Measurements from ENCODE around the gene ATP1B2. TPM values are rescaled to one million over a fixed set of nuclear protein-coding genes. Genes with fewer than 3 reads are reported as not detected.

ATP1B2 gene
- total RNA-seq, 1 experiment from 2014 or later = 29.1 TPM

DNA sequence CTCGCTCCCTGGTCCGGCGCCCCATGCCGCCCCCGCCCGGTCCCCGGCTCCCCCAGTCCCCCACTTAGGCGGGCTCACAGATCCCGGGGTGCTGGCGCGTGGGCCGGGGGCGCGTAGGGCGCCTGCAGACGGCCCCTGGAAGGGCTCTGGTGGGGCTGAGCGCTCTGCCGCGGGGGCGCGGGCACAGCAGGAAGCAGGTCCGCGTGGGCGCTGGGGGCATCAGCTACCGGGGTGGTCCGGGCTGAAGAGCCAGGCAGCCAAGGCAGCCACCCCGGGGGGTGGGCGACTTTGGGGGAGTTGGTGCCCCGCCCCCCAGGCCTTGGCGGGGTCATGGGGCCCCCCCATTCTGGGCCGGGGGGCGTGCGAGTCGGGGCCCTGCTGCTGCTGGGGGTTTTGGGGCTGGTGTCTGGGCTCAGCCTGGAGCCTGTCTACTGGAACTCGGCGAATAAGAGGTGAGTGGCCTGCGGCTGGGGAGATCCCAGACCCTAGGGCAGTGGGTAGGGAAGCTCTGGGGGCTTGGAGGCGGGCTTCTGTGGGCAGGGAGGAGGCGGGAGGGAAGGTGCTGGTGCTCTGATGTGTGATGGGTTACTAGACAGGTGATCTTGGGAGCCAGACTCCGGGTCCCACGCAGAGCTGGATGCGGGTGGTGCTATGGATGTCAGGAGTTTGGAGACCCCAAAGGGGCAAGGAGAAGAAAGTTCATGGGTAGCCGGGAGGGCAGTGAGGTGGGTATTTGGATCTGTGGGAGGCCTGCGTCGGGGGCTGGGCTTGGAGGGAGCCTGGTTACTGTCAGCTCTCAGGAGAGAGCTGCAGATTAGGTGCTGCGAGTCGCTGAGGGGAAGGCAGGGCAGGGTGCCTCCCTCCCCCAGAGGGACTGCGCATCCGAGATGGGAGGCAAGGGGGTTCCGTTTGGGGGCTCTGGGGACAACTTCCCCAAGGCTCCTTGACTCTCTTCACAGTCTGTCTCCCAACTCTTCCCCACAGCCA, 54.8 kb downstream of the ATP1B2 start:
- CTCF ChIA-PET = interaction anchor here (0.7 to 6.1 kb wide), 15 partner anchors 8 to 368 kb away, joined by 3 to 72 read pairs (median 5); partner anchors contain the start of genes DNAH2, SAT2, SHBG and SOX15
- no peak overlapping the region for H3K27ac Mint-ChIP-seq
- POLR2A ChIA-PET = interaction anchor here (0.9 to 4.0 kb wide), 4 partner anchors 11 to 78 kb away, joined by 3 to 55 read pairs (median 14); partner anchors contain the start of genes DNAH2, SAT2, TP53 and WRAP53
- H3K4me3 Mint-ChIP-seq = peak overlapping the region; percentile 86
- peaks cover 2% of the 10 kb centered on the region; the same call in 1 of the 2 replicates for H3K36me3 Mint-ChIP-seq
- peaks cover 35% of the 10 kb centered on the region for H3K4me1 Mint-ChIP-seq
- ATAC-seq (peak; percentile 33), DNase-seq (ENCODE audit: low spot score) (peak; percentile 47)
- peaks cover 13% of the 10 kb centered on the region for H3K27me3 Mint-ChIP-seq (ENCODE audit: low read depth)
- no peaks in the 10 kb centered on the region for H3K9me3 Mint-ChIP-seq
- TF ChIP-seq, protein P1, sequence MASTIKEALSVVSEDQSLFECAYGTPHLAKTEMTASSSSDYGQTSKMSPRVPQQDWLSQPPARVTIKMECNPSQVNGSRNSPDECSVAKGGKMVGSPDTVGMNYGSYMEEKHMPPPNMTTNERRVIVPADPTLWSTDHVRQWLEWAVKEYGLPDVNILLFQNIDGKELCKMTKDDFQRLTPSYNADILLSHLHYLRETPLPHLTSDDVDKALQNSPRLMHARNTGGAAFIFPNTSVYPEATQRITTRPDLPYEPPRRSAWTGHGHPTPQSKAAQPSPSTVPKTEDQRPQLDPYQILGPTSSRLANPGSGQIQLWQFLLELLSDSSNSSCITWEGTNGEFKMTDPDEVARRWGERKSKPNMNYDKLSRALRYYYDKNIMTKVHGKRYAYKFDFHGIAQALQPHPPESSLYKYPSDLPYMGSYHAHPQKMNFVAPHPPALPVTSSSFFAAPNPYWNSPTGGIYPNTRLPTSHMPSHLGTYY (CRISPR knock-in tag; IDR thresholded peaks at IDR 0.05) = no peak
- TF ChIP-seq, protein P2, sequence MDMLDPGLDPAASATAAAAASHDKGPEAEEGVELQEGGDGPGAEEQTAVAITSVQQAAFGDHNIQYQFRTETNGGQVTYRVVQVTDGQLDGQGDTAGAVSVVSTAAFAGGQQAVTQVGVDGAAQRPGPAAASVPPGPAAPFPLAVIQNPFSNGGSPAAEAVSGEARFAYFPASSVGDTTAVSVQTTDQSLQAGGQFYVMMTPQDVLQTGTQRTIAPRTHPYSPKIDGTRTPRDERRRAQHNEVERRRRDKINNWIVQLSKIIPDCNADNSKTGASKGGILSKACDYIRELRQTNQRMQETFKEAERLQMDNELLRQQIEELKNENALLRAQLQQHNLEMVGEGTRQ (CRISPR knock-in tag; IDR thresholded peaks at IDR 0.05) = no peak
- TF ChIP-seq, protein P3, sequence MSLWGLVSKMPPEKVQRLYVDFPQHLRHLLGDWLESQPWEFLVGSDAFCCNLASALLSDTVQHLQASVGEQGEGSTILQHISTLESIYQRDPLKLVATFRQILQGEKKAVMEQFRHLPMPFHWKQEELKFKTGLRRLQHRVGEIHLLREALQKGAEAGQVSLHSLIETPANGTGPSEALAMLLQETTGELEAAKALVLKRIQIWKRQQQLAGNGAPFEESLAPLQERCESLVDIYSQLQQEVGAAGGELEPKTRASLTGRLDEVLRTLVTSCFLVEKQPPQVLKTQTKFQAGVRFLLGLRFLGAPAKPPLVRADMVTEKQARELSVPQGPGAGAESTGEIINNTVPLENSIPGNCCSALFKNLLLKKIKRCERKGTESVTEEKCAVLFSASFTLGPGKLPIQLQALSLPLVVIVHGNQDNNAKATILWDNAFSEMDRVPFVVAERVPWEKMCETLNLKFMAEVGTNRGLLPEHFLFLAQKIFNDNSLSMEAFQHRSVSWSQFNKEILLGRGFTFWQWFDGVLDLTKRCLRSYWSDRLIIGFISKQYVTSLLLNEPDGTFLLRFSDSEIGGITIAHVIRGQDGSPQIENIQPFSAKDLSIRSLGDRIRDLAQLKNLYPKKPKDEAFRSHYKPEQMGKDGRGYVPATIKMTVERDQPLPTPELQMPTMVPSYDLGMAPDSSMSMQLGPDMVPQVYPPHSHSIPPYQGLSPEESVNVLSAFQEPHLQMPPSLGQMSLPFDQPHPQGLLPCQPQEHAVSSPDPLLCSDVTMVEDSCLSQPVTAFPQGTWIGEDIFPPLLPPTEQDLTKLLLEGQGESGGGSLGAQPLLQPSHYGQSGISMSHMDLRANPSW (CRISPR knock-in tag; conservative IDR thresholded peaks at IDR 0.05; ENCODE audit: low read depth) = no peak
- TF ChIP-seq, protein P4, sequence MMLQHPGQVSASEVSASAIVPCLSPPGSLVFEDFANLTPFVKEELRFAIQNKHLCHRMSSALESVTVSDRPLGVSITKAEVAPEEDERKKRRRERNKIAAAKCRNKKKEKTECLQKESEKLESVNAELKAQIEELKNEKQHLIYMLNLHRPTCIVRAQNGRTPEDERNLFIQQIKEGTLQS (CRISPR knock-in tag; conservative IDR thresholded peaks at IDR 0.05) = no peak
- TF ChIP-seq, protein P5, sequence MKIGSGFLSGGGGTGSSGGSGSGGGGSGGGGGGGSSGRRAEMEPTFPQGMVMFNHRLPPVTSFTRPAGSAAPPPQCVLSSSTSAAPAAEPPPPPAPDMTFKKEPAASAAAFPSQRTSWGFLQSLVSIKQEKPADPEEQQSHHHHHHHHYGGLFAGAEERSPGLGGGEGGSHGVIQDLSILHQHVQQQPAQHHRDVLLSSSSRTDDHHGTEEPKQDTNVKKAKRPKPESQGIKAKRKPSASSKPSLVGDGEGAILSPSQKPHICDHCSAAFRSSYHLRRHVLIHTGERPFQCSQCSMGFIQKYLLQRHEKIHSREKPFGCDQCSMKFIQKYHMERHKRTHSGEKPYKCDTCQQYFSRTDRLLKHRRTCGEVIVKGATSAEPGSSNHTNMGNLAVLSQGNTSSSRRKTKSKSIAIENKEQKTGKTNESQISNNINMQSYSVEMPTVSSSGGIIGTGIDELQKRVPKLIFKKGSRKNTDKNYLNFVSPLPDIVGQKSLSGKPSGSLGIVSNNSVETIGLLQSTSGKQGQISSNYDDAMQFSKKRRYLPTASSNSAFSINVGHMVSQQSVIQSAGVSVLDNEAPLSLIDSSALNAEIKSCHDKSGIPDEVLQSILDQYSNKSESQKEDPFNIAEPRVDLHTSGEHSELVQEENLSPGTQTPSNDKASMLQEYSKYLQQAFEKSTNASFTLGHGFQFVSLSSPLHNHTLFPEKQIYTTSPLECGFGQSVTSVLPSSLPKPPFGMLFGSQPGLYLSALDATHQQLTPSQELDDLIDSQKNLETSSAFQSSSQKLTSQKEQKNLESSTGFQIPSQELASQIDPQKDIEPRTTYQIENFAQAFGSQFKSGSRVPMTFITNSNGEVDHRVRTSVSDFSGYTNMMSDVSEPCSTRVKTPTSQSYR (CRISPR knock-in tag; IDR thresholded peaks at IDR 0.05) = no peak
- no peak for TF ChIP-seq HMGA2 (CRISPR knock-in tag; IDR thresholded peaks at IDR 0.05)
- TF ChIP-seq ZNF396 (CRISPR knock-in tag; IDR thresholded peaks at IDR 0.05; ENCODE audit: borderline replicate concordance) = no peak
- no peak for TF ChIP-seq MXD4 (CRISPR knock-in tag; IDR thresholded peaks at IDR 0.05; ENCODE audit: borderline replicate concordance)
- TF ChIP-seq NFYB (CRISPR knock-in tag; conservative IDR thresholded peaks at IDR 0.05; ENCODE audit: low read depth) = no peak
- TF ChIP-seq, protein P6, sequence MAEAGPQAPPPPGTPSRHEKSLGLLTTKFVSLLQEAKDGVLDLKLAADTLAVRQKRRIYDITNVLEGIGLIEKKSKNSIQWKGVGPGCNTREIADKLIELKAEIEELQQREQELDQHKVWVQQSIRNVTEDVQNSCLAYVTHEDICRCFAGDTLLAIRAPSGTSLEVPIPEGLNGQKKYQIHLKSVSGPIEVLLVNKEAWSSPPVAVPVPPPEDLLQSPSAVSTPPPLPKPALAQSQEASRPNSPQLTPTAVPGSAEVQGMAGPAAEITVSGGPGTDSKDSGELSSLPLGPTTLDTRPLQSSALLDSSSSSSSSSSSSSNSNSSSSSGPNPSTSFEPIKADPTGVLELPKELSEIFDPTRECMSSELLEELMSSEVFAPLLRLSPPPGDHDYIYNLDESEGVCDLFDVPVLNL (CRISPR knock-in tag; IDR thresholded peaks at IDR 0.05; ENCODE audit: borderline replicate concordance, low read depth) = no peak
- no peak for TF ChIP-seq MYBL2 (CRISPR knock-in tag; IDR thresholded peaks at IDR 0.05)
- no peak for TF ChIP-seq SP1 (CRISPR knock-in tag; conservative IDR thresholded peaks at IDR 0.05)
- TF ChIP-seq ZNF423 (CRISPR knock-in tag; IDR thresholded peaks at IDR 0.05) = no peak; the same call in 1 of the 2 replicates
- no peak for TF ChIP-seq CBFB (CRISPR knock-in tag; IDR thresholded peaks at IDR 0.05; ENCODE audit: low read depth)
- TF ChIP-seq FOXK1 (CRISPR knock-in tag; IDR thresholded peaks at IDR 0.05) = no peak
- TF ChIP-seq, protein P7, sequence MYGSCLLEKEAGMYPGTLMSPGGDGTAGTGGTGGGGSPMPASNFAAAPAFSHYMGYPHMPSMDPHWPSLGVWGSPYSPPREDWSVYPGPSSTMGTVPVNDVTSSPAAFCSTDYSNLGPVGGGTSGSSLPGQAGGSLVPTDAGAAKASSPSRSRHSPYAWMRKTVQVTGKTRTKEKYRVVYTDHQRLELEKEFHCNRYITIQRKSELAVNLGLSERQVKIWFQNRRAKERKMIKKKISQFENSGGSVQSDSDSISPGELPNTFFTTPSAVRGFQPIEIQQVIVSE (CRISPR knock-in tag; IDR thresholded peaks at IDR 0.05; ENCODE audit: borderline replicate concordance) = no peak
- no peak for TF ChIP-seq ETV6 (CRISPR knock-in tag; IDR thresholded peaks at IDR 0.05)
- no peak for TF ChIP-seq NFE2L1 (CRISPR knock-in tag; IDR thresholded peaks at IDR 0.05)
- no peak for TF ChIP-seq IRF2 (CRISPR knock-in tag; IDR thresholded peaks at IDR 0.05; ENCODE audit: borderline replicate concordance, low read depth)
- TF ChIP-seq, protein P8, sequence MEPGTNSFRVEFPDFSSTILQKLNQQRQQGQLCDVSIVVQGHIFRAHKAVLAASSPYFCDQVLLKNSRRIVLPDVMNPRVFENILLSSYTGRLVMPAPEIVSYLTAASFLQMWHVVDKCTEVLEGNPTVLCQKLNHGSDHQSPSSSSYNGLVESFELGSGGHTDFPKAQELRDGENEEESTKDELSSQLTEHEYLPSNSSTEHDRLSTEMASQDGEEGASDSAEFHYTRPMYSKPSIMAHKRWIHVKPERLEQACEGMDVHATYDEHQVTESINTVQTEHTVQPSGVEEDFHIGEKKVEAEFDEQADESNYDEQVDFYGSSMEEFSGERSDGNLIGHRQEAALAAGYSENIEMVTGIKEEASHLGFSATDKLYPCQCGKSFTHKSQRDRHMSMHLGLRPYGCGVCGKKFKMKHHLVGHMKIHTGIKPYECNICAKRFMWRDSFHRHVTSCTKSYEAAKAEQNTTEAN (CRISPR knock-in tag; IDR thresholded peaks at IDR 0.05) = no peak

Data from WTC11 (cell line).